ENCODE measurements around the gene BLACAT1.

DNA sequence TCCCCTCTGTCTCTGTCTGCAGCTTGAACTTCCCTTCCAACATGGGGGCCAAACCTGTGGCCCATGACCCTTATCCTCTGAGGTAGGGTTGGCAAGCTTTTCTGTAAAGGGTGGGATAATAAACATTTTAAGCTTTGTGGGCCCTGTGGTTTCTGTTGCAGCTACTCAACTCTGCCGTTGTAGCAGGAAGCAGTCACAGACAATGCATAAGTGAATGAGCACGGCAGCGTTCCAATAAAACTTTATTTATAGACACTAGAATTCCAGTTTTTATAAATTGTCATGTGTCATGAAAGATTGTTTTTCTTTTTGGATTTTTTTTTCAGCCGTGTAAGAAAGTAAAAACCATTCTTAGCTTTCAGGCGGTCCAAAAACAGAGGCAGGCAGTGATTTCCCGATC is 30.4 kb upstream of the BLACAT1 start:
- TF ChIP-seq TP53 (CRISPR knock-in tag; IDR thresholded peaks at IDR 0.05): no peak
- no peak for TF ChIP-seq JUN (CRISPR knock-in tag; IDR thresholded peaks at IDR 0.05)
- TF ChIP-seq NFATC4 (CRISPR knock-in tag; IDR thresholded peaks at IDR 0.05): no peak
- TF ChIP-seq, protein P1, sequence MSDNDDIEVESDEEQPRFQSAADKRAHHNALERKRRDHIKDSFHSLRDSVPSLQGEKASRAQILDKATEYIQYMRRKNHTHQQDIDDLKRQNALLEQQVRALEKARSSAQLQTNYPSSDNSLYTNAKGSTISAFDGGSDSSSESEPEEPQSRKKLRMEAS (CRISPR knock-in tag; IDR thresholded peaks at IDR 0.05): no peak
- TF ChIP-seq, protein P2, sequence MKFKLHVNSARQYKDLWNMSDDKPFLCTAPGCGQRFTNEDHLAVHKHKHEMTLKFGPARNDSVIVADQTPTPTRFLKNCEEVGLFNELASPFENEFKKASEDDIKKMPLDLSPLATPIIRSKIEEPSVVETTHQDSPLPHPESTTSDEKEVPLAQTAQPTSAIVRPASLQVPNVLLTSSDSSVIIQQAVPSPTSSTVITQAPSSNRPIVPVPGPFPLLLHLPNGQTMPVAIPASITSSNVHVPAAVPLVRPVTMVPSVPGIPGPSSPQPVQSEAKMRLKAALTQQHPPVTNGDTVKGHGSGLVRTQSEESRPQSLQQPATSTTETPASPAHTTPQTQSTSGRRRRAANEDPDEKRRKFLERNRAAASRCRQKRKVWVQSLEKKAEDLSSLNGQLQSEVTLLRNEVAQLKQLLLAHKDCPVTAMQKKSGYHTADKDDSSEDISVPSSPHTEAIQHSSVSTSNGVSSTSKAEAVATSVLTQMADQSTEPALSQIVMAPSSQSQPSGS (CRISPR knock-in tag; IDR thresholded peaks at IDR 0.05; ENCODE audit: borderline replicate concordance, low read depth): no peak
- TF ChIP-seq, protein P3, sequence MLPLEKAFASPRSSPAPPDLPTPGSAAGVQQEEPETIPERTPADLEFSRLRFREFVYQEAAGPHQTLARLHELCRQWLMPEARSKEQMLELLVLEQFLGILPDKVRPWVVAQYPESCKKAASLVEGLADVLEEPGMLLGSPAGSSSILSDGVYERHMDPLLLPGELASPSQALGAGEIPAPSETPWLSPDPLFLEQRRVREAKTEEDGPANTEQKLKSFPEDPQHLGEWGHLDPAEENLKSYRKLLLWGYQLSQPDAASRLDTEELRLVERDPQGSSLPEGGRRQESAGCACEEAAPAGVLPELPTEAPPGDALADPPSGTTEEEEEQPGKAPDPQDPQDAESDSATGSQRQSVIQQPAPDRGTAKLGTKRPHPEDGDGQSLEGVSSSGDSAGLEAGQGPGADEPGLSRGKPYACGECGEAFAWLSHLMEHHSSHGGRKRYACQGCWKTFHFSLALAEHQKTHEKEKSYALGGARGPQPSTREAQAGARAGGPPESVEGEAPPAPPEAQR (CRISPR knock-in tag; IDR thresholded peaks at IDR 0.05): no peak
- TF ChIP-seq, protein P4, sequence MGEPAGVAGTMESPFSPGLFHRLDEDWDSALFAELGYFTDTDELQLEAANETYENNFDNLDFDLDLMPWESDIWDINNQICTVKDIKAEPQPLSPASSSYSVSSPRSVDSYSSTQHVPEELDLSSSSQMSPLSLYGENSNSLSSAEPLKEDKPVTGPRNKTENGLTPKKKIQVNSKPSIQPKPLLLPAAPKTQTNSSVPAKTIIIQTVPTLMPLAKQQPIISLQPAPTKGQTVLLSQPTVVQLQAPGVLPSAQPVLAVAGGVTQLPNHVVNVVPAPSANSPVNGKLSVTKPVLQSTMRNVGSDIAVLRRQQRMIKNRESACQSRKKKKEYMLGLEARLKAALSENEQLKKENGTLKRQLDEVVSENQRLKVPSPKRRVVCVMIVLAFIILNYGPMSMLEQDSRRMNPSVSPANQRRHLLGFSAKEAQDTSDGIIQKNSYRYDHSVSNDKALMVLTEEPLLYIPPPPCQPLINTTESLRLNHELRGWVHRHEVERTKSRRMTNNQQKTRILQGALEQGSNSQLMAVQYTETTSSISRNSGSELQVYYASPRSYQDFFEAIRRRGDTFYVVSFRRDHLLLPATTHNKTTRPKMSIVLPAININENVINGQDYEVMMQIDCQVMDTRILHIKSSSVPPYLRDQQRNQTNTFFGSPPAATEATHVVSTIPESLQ (CRISPR knock-in tag; IDR thresholded peaks at IDR 0.05): no peak
- TF ChIP-seq, protein P5, sequence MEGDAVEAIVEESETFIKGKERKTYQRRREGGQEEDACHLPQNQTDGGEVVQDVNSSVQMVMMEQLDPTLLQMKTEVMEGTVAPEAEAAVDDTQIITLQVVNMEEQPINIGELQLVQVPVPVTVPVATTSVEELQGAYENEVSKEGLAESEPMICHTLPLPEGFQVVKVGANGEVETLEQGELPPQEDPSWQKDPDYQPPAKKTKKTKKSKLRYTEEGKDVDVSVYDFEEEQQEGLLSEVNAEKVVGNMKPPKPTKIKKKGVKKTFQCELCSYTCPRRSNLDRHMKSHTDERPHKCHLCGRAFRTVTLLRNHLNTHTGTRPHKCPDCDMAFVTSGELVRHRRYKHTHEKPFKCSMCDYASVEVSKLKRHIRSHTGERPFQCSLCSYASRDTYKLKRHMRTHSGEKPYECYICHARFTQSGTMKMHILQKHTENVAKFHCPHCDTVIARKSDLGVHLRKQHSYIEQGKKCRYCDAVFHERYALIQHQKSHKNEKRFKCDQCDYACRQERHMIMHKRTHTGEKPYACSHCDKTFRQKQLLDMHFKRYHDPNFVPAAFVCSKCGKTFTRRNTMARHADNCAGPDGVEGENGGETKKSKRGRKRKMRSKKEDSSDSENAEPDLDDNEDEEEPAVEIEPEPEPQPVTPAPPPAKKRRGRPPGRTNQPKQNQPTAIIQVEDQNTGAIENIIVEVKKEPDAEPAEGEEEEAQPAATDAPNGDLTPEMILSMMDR (IDR thresholded peaks at IDR 0.05): no peak

All from WTC11 (cell line).